PFSK-1 (cell line): ENCODE measurements around the gene FCRL4.

Source experiments
- POLR2AphosphoS5 ChIP-seq: IDR thresholded peaks from 2 replicates; pipeline ENCODE4 v1.6.1; 2012; ENCODE audit warnings: low read depth, mild to moderate bottlenecking, control low read depth, low read length, moderate library complexity
- SIN3A ChIP-seq: IDR thresholded peaks from 2 replicates; pipeline ENCODE4 v1.6.1; 2012; ENCODE audit warnings: mild to moderate bottlenecking, low read length, moderate library complexity, borderline replicate concordance; ENCODE audit not compliant: insufficient read depth
- TAF1 ChIP-seq: IDR thresholded peaks from 2 replicates; pipeline ENCODE4 v1.6.1; 2012; ENCODE audit warnings: low read length, control low read depth, borderline replicate concordance; ENCODE audit not compliant: insufficient read depth
- TF ChIP-seq, protein P1 (sequence below), 2 experiments: IDR thresholded peaks; 2 replicates each; pipeline versions ENCODE4 v1.6.1 to v1.8.0; 2011 to 2012; ENCODE audit warnings: low read depth in 2 of 2, low read length in 2 of 2, control low read depth in 1 of 2, inconsistent platforms in 1 of 2, mild to moderate bottlenecking in 1 of 2, moderate library complexity in 1 of 2; ENCODE audit not compliant: insufficient read depth in 1 of 2

DNA sequence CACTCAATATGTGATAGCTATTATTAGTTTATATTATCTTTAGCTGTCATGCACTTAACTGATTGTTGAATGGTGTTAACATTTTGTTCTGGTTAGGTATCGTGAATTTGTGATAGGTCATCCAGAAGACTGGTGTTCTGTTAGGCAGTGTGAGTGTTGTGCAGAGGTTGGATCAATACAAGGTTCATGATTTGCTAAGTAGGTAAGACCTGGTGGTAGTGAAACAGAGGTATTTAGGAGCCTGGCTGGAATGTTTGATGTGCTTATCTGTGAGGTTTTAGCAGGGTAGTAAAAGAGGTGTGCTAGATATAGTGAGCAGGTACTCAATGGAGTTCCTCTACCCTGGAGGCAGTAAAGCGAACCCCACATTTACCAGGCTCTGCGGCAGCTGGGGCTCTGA is 20.3 kb upstream of the FCRL4 start:
- TF ChIP-seq POLR2AphosphoS5 (no peak), TAF1 (no peak), SIN3A (no peak)
- TF ChIP-seq, protein P1, sequence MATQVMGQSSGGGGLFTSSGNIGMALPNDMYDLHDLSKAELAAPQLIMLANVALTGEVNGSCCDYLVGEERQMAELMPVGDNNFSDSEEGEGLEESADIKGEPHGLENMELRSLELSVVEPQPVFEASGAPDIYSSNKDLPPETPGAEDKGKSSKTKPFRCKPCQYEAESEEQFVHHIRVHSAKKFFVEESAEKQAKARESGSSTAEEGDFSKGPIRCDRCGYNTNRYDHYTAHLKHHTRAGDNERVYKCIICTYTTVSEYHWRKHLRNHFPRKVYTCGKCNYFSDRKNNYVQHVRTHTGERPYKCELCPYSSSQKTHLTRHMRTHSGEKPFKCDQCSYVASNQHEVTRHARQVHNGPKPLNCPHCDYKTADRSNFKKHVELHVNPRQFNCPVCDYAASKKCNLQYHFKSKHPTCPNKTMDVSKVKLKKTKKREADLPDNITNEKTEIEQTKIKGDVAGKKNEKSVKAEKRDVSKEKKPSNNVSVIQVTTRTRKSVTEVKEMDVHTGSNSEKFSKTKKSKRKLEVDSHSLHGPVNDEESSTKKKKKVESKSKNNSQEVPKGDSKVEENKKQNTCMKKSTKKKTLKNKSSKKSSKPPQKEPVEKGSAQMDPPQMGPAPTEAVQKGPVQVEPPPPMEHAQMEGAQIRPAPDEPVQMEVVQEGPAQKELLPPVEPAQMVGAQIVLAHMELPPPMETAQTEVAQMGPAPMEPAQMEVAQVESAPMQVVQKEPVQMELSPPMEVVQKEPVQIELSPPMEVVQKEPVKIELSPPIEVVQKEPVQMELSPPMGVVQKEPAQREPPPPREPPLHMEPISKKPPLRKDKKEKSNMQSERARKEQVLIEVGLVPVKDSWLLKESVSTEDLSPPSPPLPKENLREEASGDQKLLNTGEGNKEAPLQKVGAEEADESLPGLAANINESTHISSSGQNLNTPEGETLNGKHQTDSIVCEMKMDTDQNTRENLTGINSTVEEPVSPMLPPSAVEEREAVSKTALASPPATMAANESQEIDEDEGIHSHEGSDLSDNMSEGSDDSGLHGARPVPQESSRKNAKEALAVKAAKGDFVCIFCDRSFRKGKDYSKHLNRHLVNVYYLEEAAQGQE (IDR thresholded peaks at IDR 0.05; ENCODE audit: insufficient read depth in 1 of 2, low read depth in 2 of 2, low read length in 2 of 2): no peak
